ENCODE results near the gene SNRNP200.

GRCh38 chr2:96344011-96344410, 38.7 kb upstream of the SNRNP200 start:
- TF ChIP-seq CTCF (IDR thresholded peaks at IDR 0.05), result no peak
- TF ChIP-seq POLR2A (IDR thresholded peaks at IDR 0.05; ENCODE audit: low read depth), result no peak
- TF ChIP-seq EP300 (IDR thresholded peaks at IDR 0.05), result no peak
- no peak for TF ChIP-seq POLR2AphosphoS5 (IDR thresholded peaks at IDR 0.05)
